Stomach (tissue), 9 donors: ENCODE measurements around the gene MAGI2. TPM values are rescaled to one million over a fixed set of nuclear protein-coding genes. Genes with fewer than 3 reads are reported as not detected.

Source experiments
- DNase-seq, 2 donors: peaks; one replicate each; pipeline versions ENCODE4 v3.0.0 to v3.0.0-alpha.2; 2013 to 2019
- H3K27ac ChIP-seq, 5 donors: fragments of 200-600 bp in 4 of 5; sonication (generic) in 4 of 5; one replicate each; pipeline ENCODE4 v1.5.1; 2013 to 2019; ENCODE audit warnings: mild to moderate bottlenecking in 1 of 5, moderate library complexity in 1 of 5
- H3K27me3 ChIP-seq, 3 donors: fragments of 200-600 bp; sonication (generic); one replicate each; pipeline ENCODE4 v1.5.1; 2017 to 2019; ENCODE audit warnings: mixed run types in 1 of 3
- H3K36me3 ChIP-seq, 4 donors: fragments of 200-600 bp; sonication (generic); 1 replicate in 3 of 4; 2 replicates in 1 of 4; pipeline ENCODE4 v1.5.1; 2016 to 2019
- H3K4me1 ChIP-seq, 4 donors: fragments of 200-600 bp; sonication (generic); one replicate each; pipeline ENCODE4 v1.5.1; 2016 to 2019
- H3K4me3 ChIP-seq, 4 donors: fragments of 200-600 bp; sonication (generic) in 3 of 4; one replicate each; pipeline ENCODE4 v1.5.1; 2016 to 2019; ENCODE audit warnings: mild to moderate bottlenecking in 1 of 4
- H3K9me3 ChIP-seq, 4 donors: fragments of 200-600 bp; sonication (generic); one replicate each; pipeline ENCODE4 v1.5.1; 2016 to 2019
- EP300 ChIP-seq: sonication (generic); formaldehyde crosslinking; IDR thresholded peaks from one replicate; pipeline ENCODE4 v1.6.1; 2017; ENCODE audit warnings: antibody characterized with exemption
- POLR2A ChIP-seq, 4 donors: fragments of 450-650 bp; IDR thresholded peaks; one replicate each; pipeline ENCODE4 v1.6.1; 2016; ENCODE audit warnings: antibody characterized with exemption in 4 of 4, control low read depth in 2 of 4, mild to moderate bottlenecking in 1 of 4, moderate library complexity in 1 of 4
- POLR2AphosphoS5 ChIP-seq, 3 donors: sonication (generic); formaldehyde crosslinking; IDR thresholded peaks; one replicate each; pipeline ENCODE4 v1.6.1; 2016; ENCODE audit warnings: antibody characterized with exemption in 3 of 3
- WGBS, 5 donors: extraction: QIAGEN DNeasy Blood & Tissue Kit in 3 of 5; methylation state at CpG; one replicate each; pipeline versions ENCODE4 v1.1.5 to v1.1.7; 2013 to 2018; 5-methylcytosine and 5-hydroxymethylcytosine counted together
- intact Hi-C: fragments of 100-400 bp; cut with DNase I; formaldehyde crosslinking; loops from one replicate; pipeline ENCODE4 v1.15.1; 2023; ENCODE audit warnings: low total_unique reads
- polyA plus RNA-seq, 3 donors: library from polyadenylated mRNA; stranded (reverse); fragments of 200-250 nt; gene quantifications; one replicate each; pipeline ENCODE4 v1.2.3, GENCODE V29; 2013
- total RNA-seq, 5 donors: library from RNA; depleted of rRNA; stranded (reverse); fragments of >200 nt; gene quantifications; one replicate each; pipeline versions ENCODE4 v1.1.0 to v1.2.3, GENCODE V29; 2014 to 2016
- TF ChIP-seq, protein P1 (sequence below), 7 experiments: fragments of 450-650 bp in 4 of 7; fragments of 200-600 bp in 3 of 7; sonication (generic) in 3 of 7; IDR thresholded peaks; one replicate each; pipeline ENCODE4 v1.5.1; 2016 to 2019; ENCODE audit warnings: antibody characterized with exemption in 7 of 7, control low read depth in 2 of 7, mild to moderate bottlenecking in 1 of 7
- donor health status: healthy with polysubstance abuse.
- donor health status: Bipolar disorder and iron deficiency.
- donor health status: healthy.

Gene MAGI2
- total and polyA plus RNA-seq, 8 donors = 0.92 to 53.9 (median 5.8) TPM

- Histone ChIP-seq H3K27me3 (no peaks in the 10 kb centered on the region), H3K36me3 (no peaks in the 10 kb centered on the region), H3K4me3 (no peak overlapping the region), H3K4me1 (no peaks in the 10 kb centered on the region), H3K9me3 (no peaks in the 10 kb centered on the region), H3K27ac (no peak overlapping the region)
- TF ChIP-seq POLR2A (IDR thresholded peaks at IDR 0.05) (no peak), EP300 (no peak), POLR2AphosphoS5 (IDR thresholded peaks at IDR 0.05) (no peak)
- TF ChIP-seq, protein P1, sequence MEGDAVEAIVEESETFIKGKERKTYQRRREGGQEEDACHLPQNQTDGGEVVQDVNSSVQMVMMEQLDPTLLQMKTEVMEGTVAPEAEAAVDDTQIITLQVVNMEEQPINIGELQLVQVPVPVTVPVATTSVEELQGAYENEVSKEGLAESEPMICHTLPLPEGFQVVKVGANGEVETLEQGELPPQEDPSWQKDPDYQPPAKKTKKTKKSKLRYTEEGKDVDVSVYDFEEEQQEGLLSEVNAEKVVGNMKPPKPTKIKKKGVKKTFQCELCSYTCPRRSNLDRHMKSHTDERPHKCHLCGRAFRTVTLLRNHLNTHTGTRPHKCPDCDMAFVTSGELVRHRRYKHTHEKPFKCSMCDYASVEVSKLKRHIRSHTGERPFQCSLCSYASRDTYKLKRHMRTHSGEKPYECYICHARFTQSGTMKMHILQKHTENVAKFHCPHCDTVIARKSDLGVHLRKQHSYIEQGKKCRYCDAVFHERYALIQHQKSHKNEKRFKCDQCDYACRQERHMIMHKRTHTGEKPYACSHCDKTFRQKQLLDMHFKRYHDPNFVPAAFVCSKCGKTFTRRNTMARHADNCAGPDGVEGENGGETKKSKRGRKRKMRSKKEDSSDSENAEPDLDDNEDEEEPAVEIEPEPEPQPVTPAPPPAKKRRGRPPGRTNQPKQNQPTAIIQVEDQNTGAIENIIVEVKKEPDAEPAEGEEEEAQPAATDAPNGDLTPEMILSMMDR (IDR thresholded peaks at IDR 0.05) = no peak
- 33 to 63% (median 43%) methylated on average over 4 of the region's 4 CpGs for WGBS, 5 donors
- DNase-seq = no peak
- intact Hi-C loops = no loop called here
Observed at GRCh38 chr7:79386688-79387422, 66.6 kb downstream of the MAGI2 start.

GRCh38 chr7:79381921-79382320, 71.5 kb downstream of the MAGI2 start:
- no peaks in the 10 kb centered on the region for H3K9me3 ChIP-seq
- H3K4me3 ChIP-seq = no peak overlapping the region
- no peak overlapping the region for H3K27ac ChIP-seq
- H3K27me3 ChIP-seq = no peaks in the 10 kb centered on the region
- no peak for DNase-seq
- H3K36me3 ChIP-seq = no peaks in the 10 kb centered on the region
- TF ChIP-seq, protein P1 (IDR thresholded peaks at IDR 0.05) = no peak
- TF ChIP-seq POLR2AphosphoS5 (IDR thresholded peaks at IDR 0.05) = no peak
- TF ChIP-seq EP300 = no peak
- no peak for TF ChIP-seq POLR2A (IDR thresholded peaks at IDR 0.05)
- intact Hi-C loops = no loop called here
- no peaks in the 10 kb centered on the region for H3K4me1 ChIP-seq

DNA sequence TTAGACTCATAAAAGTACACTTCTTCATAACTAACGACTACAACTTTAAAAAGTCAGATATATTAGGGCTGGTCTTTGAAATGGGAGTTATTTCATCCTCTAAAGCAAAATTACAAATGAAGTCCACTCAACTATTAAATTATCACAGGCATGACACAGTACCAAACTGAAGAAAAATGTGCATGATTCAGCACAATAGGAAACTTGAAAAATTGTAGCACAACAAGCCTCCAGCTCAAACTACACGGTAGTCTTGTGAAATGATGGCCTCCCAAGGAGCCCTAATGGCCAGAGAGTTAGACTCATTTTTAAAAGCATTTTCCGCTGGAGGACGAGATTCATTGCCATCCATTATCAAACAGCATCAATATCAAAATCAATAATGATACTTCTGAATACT, 76.4 kb downstream of the MAGI2 start:
- Histone ChIP-seq H3K9me3 (no peaks in the 10 kb centered on the region), H3K27me3 (no peaks in the 10 kb centered on the region), H3K27ac (no peak overlapping the region), H3K4me1 (no peaks in the 10 kb centered on the region), H3K36me3 (no peaks in the 10 kb centered on the region), H3K4me3 (no peak overlapping the region)
- WGBS, 5 donors = 73 to 80% (median 78%) methylated on average over 4 of the region's 4 CpGs
- no peak for TF ChIP-seq EP300
- TF ChIP-seq, protein P1 (IDR thresholded peaks at IDR 0.05) = no peak
- no peak for TF ChIP-seq POLR2A (IDR thresholded peaks at IDR 0.05)
- no peak for TF ChIP-seq POLR2AphosphoS5 (IDR thresholded peaks at IDR 0.05)
- DNase-seq = no peak
- intact Hi-C loops = no loop called here

DNA sequence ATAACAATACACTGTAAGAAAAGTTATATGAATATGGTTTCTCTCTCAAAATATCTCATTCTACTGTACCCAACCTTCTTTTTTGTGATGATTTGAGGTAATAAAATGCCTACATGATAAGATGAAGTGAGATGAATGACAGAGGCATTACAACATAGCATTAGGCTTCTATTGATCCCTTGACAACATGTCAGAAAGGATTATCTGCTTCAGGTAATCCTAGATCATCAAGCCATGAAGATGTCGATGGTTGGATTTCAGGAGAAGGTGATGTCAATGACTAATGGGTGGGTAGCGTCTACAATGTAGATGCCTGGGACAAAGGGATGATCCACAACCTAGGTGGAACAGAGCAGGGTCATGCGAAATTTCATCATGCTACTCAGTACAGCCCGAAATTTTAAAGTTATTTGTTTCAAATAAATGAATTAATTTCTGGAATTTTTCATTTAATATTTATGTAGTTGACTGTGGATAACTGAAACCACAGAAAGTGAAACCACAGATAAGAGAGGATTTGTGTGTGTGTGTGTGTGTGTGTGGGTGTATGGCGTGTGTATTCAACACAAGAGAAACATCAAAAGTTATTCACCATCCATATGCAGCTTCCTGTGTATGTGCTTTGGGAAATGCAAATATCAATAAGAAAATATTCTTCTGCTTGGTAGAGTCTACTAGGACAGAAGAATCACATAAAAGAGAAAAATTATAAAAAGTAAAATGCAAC, 77.0 kb downstream of the MAGI2 start:
- Histone ChIP-seq H3K27me3 (no peaks in the 10 kb centered on the region), H3K36me3 (no peaks in the 10 kb centered on the region), H3K27ac (no peak overlapping the region), H3K4me3 (no peak overlapping the region), H3K4me1 (no peaks in the 10 kb centered on the region), H3K9me3 (no peaks in the 10 kb centered on the region)
- intact Hi-C loops = no loop called here
- TF ChIP-seq POLR2AphosphoS5 (IDR thresholded peaks at IDR 0.05) (no peak), POLR2A (IDR thresholded peaks at IDR 0.05) (no peak), EP300 (no peak)
- TF ChIP-seq, protein P1 (IDR thresholded peaks at IDR 0.05) = no peak
- no peak for DNase-seq
- 79 to 83% (median 81%) methylated on average over 5 of the region's 5 CpGs for WGBS, 5 donors
